HepG2 (cell line): ENCODE results near the gene DPP7. TPM values are rescaled to one million over a fixed set of nuclear protein-coding genes. Genes with fewer than 3 reads are reported as not detected.

Experiments used
- ATAC-seq: fragments of 200-7000 bp; cut with Tn5 transposase; 3 replicates; pipeline ENCODE4 v1.9.1; 2020; ENCODE audit warnings: mild to moderate bottlenecking, moderate library complexity
- BruUV-seq: library from RNA; stranded (reverse); fragments of 400-500 nt; replicated peaks from 2 replicates; lab custom pipeline; 2021; lab: Mats Ljungman, UMichigan
- CTCF ChIA-PET: fragments of 300-600 bp; formaldehyde crosslinking; extraction: SDS; loops from one replicate; lab custom pipeline; 2021; ENCODE audit warnings: low total read pairs, inconsistent platforms, low intra/inter-chr PET ratio; lab: Yijun Ruan, JAX
- POLR2A ChIA-PET: fragments of 350-600 bp; sonication (Branson Sonifier 250); formaldehyde crosslinking; loops from one replicate; lab custom pipeline; 2020; ENCODE audit warnings: antibody characterized with exemption, inconsistent platforms; lab: Yijun Ruan, JAX
- DNase-seq: peaks from one replicate; pipeline ENCODE4 v3.0.0-alpha.2; 2015; ENCODE audit warnings: low spot score
- FAIRE-seq: peaks from 3 replicates; lab custom pipeline; 2011; peaks lifted over from hg19 to GRCh38; lab: Jason Lieb, UNC
- H2AFZ ChIP-seq: one replicate; pipeline ENCODE4 v1.6.1; 2011; ENCODE audit warnings: low read length, inconsistent platforms
- H3K27ac ChIP-seq: fragments of 300-600 bp; 3 replicates; pipeline ENCODE4 v1.8.0; 2011; ENCODE audit warnings: mixed run types, mild to moderate bottlenecking, mixed read lengths, low read length, inconsistent platforms; ENCODE audit not compliant: insufficient read depth; ENCODE audit errors: extremely low read length
- H3K27me3 ChIP-seq, 2 experiments: fragments of 200-600 bp in 1 of 2; 2 replicates in 1 of 2; 3 replicates in 1 of 2; pipeline versions ENCODE4 v1.6.0 to v1.8.0; 2011; ENCODE audit warnings: low read length in 2 of 2, mild to moderate bottlenecking in 2 of 2, moderate library complexity in 2 of 2, inconsistent platforms in 1 of 2; ENCODE audit not compliant: insufficient read depth in 2 of 2, control insufficient read depth in 1 of 2
- H3K36me3 ChIP-seq, 2 experiments: fragments of 200-600 bp in 1 of 2; replicated peaks in 1 of 2; 2 replicates in 1 of 2; 3 replicates in 1 of 2; pipeline versions ENCODE4 v1.5.1 to v1.8.0; 2011; ENCODE audit warnings: low read length in 2 of 2, inconsistent platforms in 1 of 2; ENCODE audit not compliant: insufficient read depth in 2 of 2, control insufficient read depth in 1 of 2
- H3K4me1 ChIP-seq: 2 replicates; pipeline ENCODE4 v1.5.1; 2012; ENCODE audit warnings: low read length, inconsistent platforms; ENCODE audit not compliant: insufficient read depth
- H3K4me2 ChIP-seq: 2 replicates; pipeline ENCODE4 v1.6.0; 2011; ENCODE audit warnings: low read depth, low read length, inconsistent platforms
- H3K4me3 ChIP-seq, 3 experiments: fragments of 200-600 bp in 1 of 3; sonication (generic), shearing (Covaris generic) in 1 of 3; replicated peaks in 1 of 3; 2 replicates each; pipeline ENCODE4 v1.5.1; 2011 to 2016; ENCODE audit warnings: low read length in 3 of 3, inconsistent platforms in 2 of 3, low read depth in 2 of 3, mild to moderate bottlenecking in 2 of 3, control low read depth in 1 of 3, mixed read lengths in 1 of 3; ENCODE audit not compliant: insufficient read depth in 1 of 3
- H3K79me2 ChIP-seq: one replicate; pipeline ENCODE4 v1.6.1; 2011; ENCODE audit warnings: low read length, inconsistent platforms; ENCODE audit not compliant: insufficient read depth
- H3K9ac ChIP-seq: 2 replicates; pipeline ENCODE4 v1.6.0; 2011; ENCODE audit warnings: mild to moderate bottlenecking, low read depth, low read length, inconsistent platforms; ENCODE audit not compliant: insufficient read depth
- H3K9me3 ChIP-seq: 2 replicates; pipeline ENCODE4 v1.5.1; 2012; ENCODE audit warnings: mild to moderate bottlenecking, low read length
- H4K20me1 ChIP-seq: 2 replicates; pipeline ENCODE4 v1.6.0; 2011; ENCODE audit warnings: inconsistent platforms, mild to moderate bottlenecking, low read length, moderate library complexity; ENCODE audit not compliant: insufficient read depth
- ATF7-NPFF ChIP-seq: sonication (generic); formaldehyde crosslinking; IDR thresholded peaks from 2 replicates; pipeline ENCODE4 v1.8.1; 2023; ENCODE audit warnings: mild to moderate bottlenecking, low read depth, missing genetic modification reagents, moderate library complexity
- ELK4 ChIP-seq: sonication (generic); formaldehyde crosslinking; IDR thresholded peaks from 2 replicates; pipeline ENCODE4 v1.9.0; 2021; ENCODE audit warnings: missing genetic modification reagents, borderline replicate concordance
- FIP1L1 ChIP-seq: fragments of 200-400 bp; formaldehyde crosslinking; IDR thresholded peaks from 2 replicates; pipeline ENCODE4 v1.6.1; 2018; ENCODE audit warnings: low read depth, mild to moderate bottlenecking, low read length, moderate library complexity, borderline replicate concordance; ENCODE audit not compliant: insufficient read depth
- HOXA3 ChIP-seq: sonication (generic); formaldehyde crosslinking; IDR thresholded peaks from 2 replicates; pipeline ENCODE4 v1.5.0; 2020; ENCODE audit warnings: missing genetic modification reagents
- MTERF4 ChIP-seq: sonication (generic); formaldehyde crosslinking; IDR thresholded peaks from 2 replicates; pipeline ENCODE4 v1.8.0; 2023; ENCODE audit warnings: mild to moderate bottlenecking, missing genetic modification reagents
- POGK ChIP-seq: sonication (generic); formaldehyde crosslinking; conservative IDR thresholded peaks from 2 replicates; pipeline ENCODE4 v1.8.0; 2022; ENCODE audit warnings: mild to moderate bottlenecking, moderate library complexity, missing genetic modification reagents
- SP2 ChIP-seq: sonication (generic); formaldehyde crosslinking; IDR thresholded peaks from 2 replicates; pipeline ENCODE4 v1.5.1; 2020; ENCODE audit warnings: mild to moderate bottlenecking, missing genetic modification reagents
- STAT6 ChIP-seq: sonication (generic); formaldehyde crosslinking; IDR thresholded peaks from 2 replicates; pipeline ENCODE4 v1.4.0; 2020; ENCODE audit warnings: missing genetic modification reagents, mild to moderate bottlenecking, borderline replicate concordance
- ZBTB33 ChIP-seq: sonication (generic); formaldehyde crosslinking; IDR thresholded peaks from 2 replicates; pipeline ENCODE4 v1.4.0; 2020; ENCODE audit warnings: missing genetic modification reagents
- ZBTB38 ChIP-seq: sonication (generic); formaldehyde crosslinking; IDR thresholded peaks from 2 replicates; pipeline ENCODE4 v1.5.1; 2020; ENCODE audit warnings: mild to moderate bottlenecking, missing genetic modification reagents
- ZFP82 ChIP-seq: sonication (generic); formaldehyde crosslinking; IDR thresholded peaks from 2 replicates; pipeline ENCODE4 v1.5.1; 2020; ENCODE audit warnings: mild to moderate bottlenecking, missing genetic modification reagents, borderline replicate concordance
- ZNF549 ChIP-seq: sonication (generic); formaldehyde crosslinking; IDR thresholded peaks from 2 replicates; pipeline ENCODE4 v1.5.0; 2020; ENCODE audit warnings: missing genetic modification reagents
- ZNF7 ChIP-seq: IDR thresholded peaks from 2 replicates; pipeline ENCODE4 v1.6.1; 2016; ENCODE audit warnings: missing biosample characterization, missing genetic modification reagents
- WGBS: methylation state at CpG from one replicate; pipeline ENCODE4 v1.1.6; 2017; ENCODE audit warnings: low lambda C conversion rate; 5-methylcytosine and 5-hydroxymethylcytosine counted together
- in situ Hi-C: cut with HindIII; loops from 2 replicates; pipeline ENCODE4 v1.10.0; 2017; ENCODE audit warnings: low pct_unique_long_range_greater_than_20kb; ENCODE audit not compliant: extremely low pct_ligation_motif_present
- intact Hi-C: fragments of 100-400 bp; cut with micrococcal nuclease; formaldehyde crosslinking; loops from one replicate; pipeline ENCODE4 v1.10.0; 2022; ENCODE audit not compliant: unreplicated experiment
- polyA plus RNA-seq, 8 experiments: library from polyadenylated mRNA; depleted of rRNA in 3 of 8; stranded (reverse) in 7 of 8; unstranded in 1 of 8; fragments of >200 nt; fragmentation: Illumina TruSeq in 4 of 8; extraction: Trizol in 4 of 8; gene quantifications; 2 replicates each; pipeline versions ENCODE4 v1.2.1 to v1.2.3, GENCODE V29; 2011 to 2016; ENCODE audit warnings: low read depth in 4 of 8, missing spikeins in 1 of 8, mixed read lengths in 1 of 8; ENCODE audit not compliant: insufficient read depth in 1 of 8
- total RNA-seq, 5 experiments: library from RNA; depleted of rRNA; stranded (reverse); fragments of >200 nt; fragmentation: Illumina TruSeq; extraction: Trizol; gene quantifications; 2 replicates each; pipeline ENCODE4 v1.2.3, GENCODE V29; 2016; ENCODE audit warnings: low read depth in 1 of 5

DPP7 gene
- total and polyA plus RNA-seq, 2 of the 13 experiments (the other 11 are each of a cell fraction or from before 2014, with no cell fraction given), result 1.2 to 4.5 TPM

GRCh38 chr9:137112564-137113384, 1.8 kb downstream of the DPP7 start:
- H3K27ac ChIP-seq, result peak overlapping the region; percentile 63
- TF ChIP-seq ZFP82 (0 out of 2 replicates have a peak, but pooled peaks have one; percentile 38), ZNF7 (CRISPR knock-in tag) (no peak), ELK4 (no peak), HOXA3 (CRISPR knock-in tag) (0 out of 2 replicates have a peak, but pooled peaks have one; percentile 11), SP2 (no peak), ATF7-NPFF (peak; percentile 6; the same call in 1 of the 2 replicates), ZBTB38 (CRISPR knock-in tag) (peak; percentile 16; the same call in 1 of the 2 replicates), FIP1L1 (no peak), POGK (CRISPR knock-in tag) (no peak), ZNF549 (CRISPR knock-in tag) (no peak), ZBTB33 (CRISPR knock-in tag) (0 out of 2 replicates have a peak, but pooled peaks have one; percentile 30), MTERF4 (CRISPR knock-in tag) (0 out of 2 replicates have a peak, but pooled peaks have one; percentile 29), STAT6 (CRISPR knock-in tag) (0 out of 2 replicates have a peak, but pooled peaks have one; percentile 9)

More at GRCh38 chr9:137112564-137113384, 1.8 kb downstream of the DPP7 start:
- BruUV-seq, result no TSS peak
- H2AFZ ChIP-seq, result no peak overlapping the region
- in situ Hi-C loops, result loop anchor here (5.0 kb wide), 1 partner anchor 115 kb away; the partner anchor contains the start of genes CYSRT1 and RNF224
- peak overlapping the region; percentile 82 for H3K4me2 ChIP-seq
- peak overlapping the region; percentile 56 for H3K9ac ChIP-seq
- H3K36me3 ChIP-seq, result peaks cover 3 to 8% of the 10 kb centered on the region in 2 experiments; a peak in 2 of 5 replicates
- no peak for FAIRE-seq
- H3K9me3 ChIP-seq, result no peaks in the 10 kb centered on the region
- POLR2A ChIA-PET, result no interaction called here
- no peak for DNase-seq
- intact Hi-C loops, result loop anchor here (10.0 kb wide), 1 partner anchor 62 kb away; the partner anchor contains the start of genes LRRC26 and TMEM210
- H3K79me2 ChIP-seq, result no peaks in the 10 kb centered on the region
- H3K27me3 ChIP-seq, result no peaks in the 10 kb centered on the region
- H4K20me1 ChIP-seq, result no peaks in the 10 kb centered on the region
- H3K4me3 ChIP-seq, result peak overlapping the region in 2 of 3 experiments; percentile 45 to 73; a peak in 2 of 6 replicates
- 96% methylated on average over 12 of the region's 42 CpGs for WGBS
- ATAC-seq, result no peak
- peaks cover 59% of the 10 kb centered on the region for H3K4me1 ChIP-seq
- CTCF ChIA-PET, result no interaction called here
